ENCODE data around the gene CIAO2A. TPM values are rescaled to one million over a fixed set of nuclear protein-coding genes. Genes with fewer than 3 reads are reported as not detected.
"Not testable (repeated sequence)": the region's sequence is repeated elsewhere in the genome, so short reads cannot be mapped to it uniquely, and the experiment has no call there.

CIAO2A gene
- total RNA-seq, 1 experiment from 2014 or later: 74.4 TPM

GRCh38 chr15:64058279-64058678 lies 35.4 kb downstream of the CIAO2A start:
- Histone ChIP-seq H4K8ac (replicated peaks; ENCODE audit: insufficient read length, low read depth, low read length) (no peak overlapping the region), H2BK120ac (ENCODE audit: low read depth, low read length, poor library complexity, severe bottlenecking) (no peak overlapping the region), H2AFZ (ENCODE audit: low read length) (no peak overlapping the region), H3K9me3 (ENCODE audit: control insufficient read depth, low read depth, low read length) (no peaks in the 10 kb centered on the region), H3K27me3 (ENCODE audit: insufficient read depth, low read length) (no peaks in the 10 kb centered on the region), H3K14ac (ENCODE audit: insufficient read depth, low read length) (no peak overlapping the region), H2BK20ac (ENCODE audit: low read depth, low read length, poor library complexity, severe bottlenecking) (no peak overlapping the region), H3T11ph (ENCODE audit: low read length) (no peak overlapping the region), H2BK15ac (ENCODE audit: low read depth, low read length) (no peak overlapping the region), H3K4me2 (ENCODE audit: insufficient read depth, insufficient read length, low read length) (no peak overlapping the region), H2AK5ac (ENCODE audit: insufficient read length, low read length) (no peak overlapping the region), H4K91ac (ENCODE audit: insufficient read length, low read depth, low read length) (no peak overlapping the region), H2BK12ac (ENCODE audit: insufficient read length, low read depth, low read length) (no peak overlapping the region), H3K27ac (ENCODE audit: insufficient read length, low read depth, low read length) (no peak overlapping the region), H3K23ac (ENCODE audit: insufficient read length, low read depth, low read length) (no peak overlapping the region), H3K56ac (ENCODE audit: insufficient read length, low read depth, low read length) (no peak overlapping the region), H3K4ac (ENCODE audit: low read depth, low read length) (no peak overlapping the region), H4K5ac (ENCODE audit: insufficient read length, low read depth, low read length) (no peak overlapping the region), H3K23me2 (ENCODE audit: insufficient read length, low read depth, low read length, poor library complexity, severe bottlenecking) (no peaks in the 10 kb centered on the region), H3K4me1 (ENCODE audit: insufficient read depth, low read length) (no peaks in the 10 kb centered on the region), H3K79me1 (ENCODE audit: insufficient read depth, low read depth, low read length, poor library complexity, severe bottlenecking) (no peaks in the 10 kb centered on the region), H2BK5ac (ENCODE audit: insufficient read length, low read length) (no peak overlapping the region), H4K20me1 (ENCODE audit: control insufficient read depth, insufficient read depth, insufficient read length) (no peaks in the 10 kb centered on the region), H3K9ac (ENCODE audit: extremely low read depth, insufficient read length, low read length) (no peak overlapping the region), H3K18ac (ENCODE audit: insufficient read length, low read depth, low read length) (no peak overlapping the region), H3K79me2 (ENCODE audit: insufficient read depth, low read length) (no peaks in the 10 kb centered on the region)
- Mint-ChIP-seq H3K4me3 (no peak overlapping the region), H3K4me1 (no peaks in the 10 kb centered on the region), H3K36me3 (ENCODE audit: insufficient read depth in 1 of 3, low read depth in 3 of 3) (no peaks in the 10 kb centered on the region; a peak in 1 of 7 replicates), H3K27ac (no peak overlapping the region), H3K27me3 (ENCODE audit: low read depth) (no peaks in the 10 kb centered on the region), H3K9me3 (peaks cover 0 to 3% of the 10 kb centered on the region in 2 experiments; a peak in 1 of 5 replicates)
- WGBS (ENCODE audit: extremely low coverage, insufficient read length, low lambda C conversion rate): no CpG with 5 or more reads among the region's 5 CpGs
- no peak for TF ChIP-seq CTCF (conservative IDR thresholded peaks at IDR 0.05)
- no peak for DNase-seq

- not testable (repeated sequence) for H3K23me2 ChIP-seq (ENCODE audit: insufficient read length, low read depth, low read length, poor library complexity, severe bottlenecking); H3T11ph ChIP-seq (ENCODE audit: low read length); H3K79me1 ChIP-seq (ENCODE audit: insufficient read depth, low read depth, low read length, poor library complexity, severe bottlenecking); H3K4ac ChIP-seq (ENCODE audit: low read depth, low read length); H3K56ac ChIP-seq (ENCODE audit: insufficient read length, low read depth, low read length); H4K8ac ChIP-seq (replicated peaks; ENCODE audit: insufficient read length, low read depth, low read length); H2BK20ac ChIP-seq (ENCODE audit: low read depth, low read length, poor library complexity, severe bottlenecking); H3K4me2 ChIP-seq (ENCODE audit: insufficient read depth, insufficient read length, low read length); H3K23ac ChIP-seq (ENCODE audit: insufficient read length, low read depth, low read length); H3K18ac ChIP-seq (ENCODE audit: insufficient read length, low read depth, low read length); H3K79me2 ChIP-seq (ENCODE audit: insufficient read depth, low read length); DNase-seq; H3K27me3 Mint-ChIP-seq (ENCODE audit: low read depth); H3K27ac Mint-ChIP-seq; H4K20me1 ChIP-seq (ENCODE audit: control insufficient read depth, insufficient read depth, insufficient read length); H3K9me3 Mint-ChIP-seq; H2BK15ac ChIP-seq (ENCODE audit: low read depth, low read length); H2BK120ac ChIP-seq (ENCODE audit: low read depth, low read length, poor library complexity, severe bottlenecking); H3K4me1 ChIP-seq (ENCODE audit: insufficient read depth, low read length); H3K4me3 Mint-ChIP-seq; H3K36me3 Mint-ChIP-seq (ENCODE audit: insufficient read depth in 1 of 3, low read depth in 3 of 3); H2BK5ac ChIP-seq (ENCODE audit: insufficient read length, low read length); H4K91ac ChIP-seq (ENCODE audit: insufficient read length, low read depth, low read length); H2BK12ac ChIP-seq (ENCODE audit: insufficient read length, low read depth, low read length); H3K4me1 Mint-ChIP-seq; H3K14ac ChIP-seq (ENCODE audit: insufficient read depth, low read length); H4K5ac ChIP-seq (ENCODE audit: insufficient read length, low read depth, low read length); H3K9ac ChIP-seq (ENCODE audit: extremely low read depth, insufficient read length, low read length); H3K27ac ChIP-seq (ENCODE audit: insufficient read length, low read depth, low read length); H2AFZ ChIP-seq (ENCODE audit: low read length); H2AK5ac ChIP-seq (ENCODE audit: insufficient read length, low read length); H3K27me3 ChIP-seq (ENCODE audit: insufficient read depth, low read length); H3K9me3 ChIP-seq (ENCODE audit: control insufficient read depth, low read depth, low read length)
- no CpG with 5 or more reads among the region's 12 CpGs for WGBS (ENCODE audit: extremely low coverage, insufficient read length, low lambda C conversion rate)
Observed at GRCh38 chr15:64053674-64054073, 40.0 kb downstream of the CIAO2A start.

All from H9 (cell line).